HG03095 (cell line): ENCODE data around the gene GRK5.
"Not testable (repeated sequence)": the region's sequence is repeated elsewhere in the genome, so short reads cannot be mapped to it uniquely, and the experiment has no call there.

ENCODE experiments used
- ATAC-seq: cut with Tn5 transposase; IDR thresholded peaks from one replicate; pipeline ENCODE4 v1.9.1; 2021; ENCODE audit warnings: moderate library complexity; ENCODE audit not compliant: unreplicated experiment

The GRK5 gene

DNA sequence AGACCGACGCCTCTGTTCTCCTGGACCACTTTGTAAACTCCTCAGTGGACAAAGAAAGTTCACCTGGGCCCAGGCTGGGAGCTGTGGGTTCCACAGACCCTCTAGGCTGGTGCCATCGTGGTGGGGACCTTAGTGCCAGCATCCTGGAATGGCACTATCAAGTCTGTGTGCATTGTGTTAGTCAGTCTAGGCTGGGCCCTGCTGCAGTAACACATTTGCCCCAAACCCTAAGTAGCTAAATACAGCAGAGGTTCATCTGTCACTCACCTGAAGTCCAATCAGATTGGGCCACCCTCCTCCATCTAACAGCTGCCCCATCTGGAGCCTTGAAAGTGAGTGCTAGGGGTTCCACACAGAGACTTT, 224.4 kb downstream of the GRK5 start:
- no peak for ATAC-seq

DNA sequence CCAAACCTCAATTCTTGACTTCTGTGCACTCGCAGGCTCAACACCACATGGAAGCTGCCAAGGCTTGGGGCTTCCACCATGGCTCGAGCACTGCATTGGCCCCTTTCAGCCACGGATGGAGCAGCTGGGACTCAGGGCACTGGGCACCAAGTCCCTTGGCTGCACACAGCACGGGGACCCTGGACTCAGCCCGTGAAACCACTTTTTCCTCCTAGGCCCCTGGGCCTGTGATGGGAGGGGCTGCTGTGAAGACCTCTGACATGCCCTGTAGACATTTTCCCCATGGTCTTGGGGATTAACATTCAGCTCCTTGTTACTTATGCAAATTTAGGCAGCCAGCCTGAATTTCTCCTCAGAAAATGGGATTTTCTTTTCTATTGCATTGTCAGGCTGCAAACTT, 227.6 kb downstream of the GRK5 start:
- ATAC-seq: not testable (repeated sequence)

DNA sequence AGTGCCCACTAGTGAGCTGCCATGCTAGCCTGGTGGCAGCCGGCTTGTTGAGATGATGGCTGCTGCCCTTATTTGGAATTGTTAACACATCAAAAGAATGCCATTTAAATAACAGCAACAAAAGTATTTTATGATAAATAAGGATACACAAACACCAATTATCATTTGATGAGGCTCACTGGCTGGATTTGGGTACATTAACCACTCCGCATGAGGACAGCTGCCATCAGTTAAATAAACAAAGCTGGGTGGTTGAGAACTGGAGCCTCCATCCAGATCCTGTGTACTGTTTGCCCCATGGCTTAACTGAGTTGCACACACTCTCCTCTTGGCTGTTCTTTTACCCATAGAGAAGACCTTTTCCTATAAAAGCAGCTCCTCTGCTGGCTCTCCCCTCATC, 231.3 kb downstream of the GRK5 start:
- no peak for ATAC-seq

DNA sequence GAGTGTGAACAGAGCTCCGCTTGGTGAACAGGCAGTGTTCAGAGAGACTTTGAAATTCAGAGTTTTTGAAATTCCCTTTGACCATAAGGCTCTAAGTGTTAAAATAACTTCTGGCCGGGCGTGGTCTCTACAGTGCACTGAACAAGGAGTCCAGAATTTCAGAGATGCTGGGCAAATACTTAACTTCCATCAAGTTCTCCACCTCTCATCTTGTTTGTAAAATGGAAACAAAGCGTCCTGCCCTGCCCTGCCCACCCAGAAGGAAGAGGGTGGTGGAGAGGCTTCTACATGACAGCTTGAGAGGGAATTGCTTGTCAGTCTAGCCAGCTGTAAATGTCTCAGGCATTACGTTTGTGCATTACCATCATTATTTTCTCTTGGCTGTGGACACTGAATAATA, 232.6 kb downstream of the GRK5 start:
- ATAC-seq: no peak

DNA sequence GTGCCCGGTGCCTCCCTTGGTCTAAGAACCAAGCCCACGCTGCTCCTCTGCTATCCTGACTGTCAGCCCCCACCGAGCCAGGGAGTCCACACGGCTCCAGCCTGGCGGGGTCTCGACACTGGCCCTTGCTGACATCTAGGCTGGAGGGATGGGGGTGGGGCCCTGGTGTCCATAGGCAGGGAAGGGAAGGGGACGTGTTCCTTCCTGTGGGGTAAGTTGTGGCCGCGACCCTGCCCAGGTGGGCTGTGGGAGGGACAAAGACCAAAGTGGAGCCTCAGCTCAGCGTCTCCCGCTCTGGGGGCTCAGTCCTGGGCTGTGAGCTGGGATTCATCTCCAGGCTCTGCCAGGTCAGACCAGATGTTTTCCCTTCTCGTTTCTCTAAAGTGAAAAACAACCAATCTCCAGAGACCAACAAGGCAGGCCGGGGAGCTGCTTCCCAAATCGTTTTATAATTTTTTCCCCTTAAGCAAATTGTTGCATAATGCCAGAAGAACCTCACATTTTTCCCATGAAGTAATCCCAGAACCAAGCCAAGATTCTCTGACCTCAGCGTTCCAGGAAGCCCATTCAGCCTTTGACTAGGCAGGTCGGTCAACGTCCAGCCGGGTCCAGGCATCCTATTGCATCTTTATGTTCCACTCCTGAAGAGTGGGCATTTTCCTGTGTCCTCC, 233.9 kb downstream of the GRK5 start:
- ATAC-seq: no peak

DNA sequence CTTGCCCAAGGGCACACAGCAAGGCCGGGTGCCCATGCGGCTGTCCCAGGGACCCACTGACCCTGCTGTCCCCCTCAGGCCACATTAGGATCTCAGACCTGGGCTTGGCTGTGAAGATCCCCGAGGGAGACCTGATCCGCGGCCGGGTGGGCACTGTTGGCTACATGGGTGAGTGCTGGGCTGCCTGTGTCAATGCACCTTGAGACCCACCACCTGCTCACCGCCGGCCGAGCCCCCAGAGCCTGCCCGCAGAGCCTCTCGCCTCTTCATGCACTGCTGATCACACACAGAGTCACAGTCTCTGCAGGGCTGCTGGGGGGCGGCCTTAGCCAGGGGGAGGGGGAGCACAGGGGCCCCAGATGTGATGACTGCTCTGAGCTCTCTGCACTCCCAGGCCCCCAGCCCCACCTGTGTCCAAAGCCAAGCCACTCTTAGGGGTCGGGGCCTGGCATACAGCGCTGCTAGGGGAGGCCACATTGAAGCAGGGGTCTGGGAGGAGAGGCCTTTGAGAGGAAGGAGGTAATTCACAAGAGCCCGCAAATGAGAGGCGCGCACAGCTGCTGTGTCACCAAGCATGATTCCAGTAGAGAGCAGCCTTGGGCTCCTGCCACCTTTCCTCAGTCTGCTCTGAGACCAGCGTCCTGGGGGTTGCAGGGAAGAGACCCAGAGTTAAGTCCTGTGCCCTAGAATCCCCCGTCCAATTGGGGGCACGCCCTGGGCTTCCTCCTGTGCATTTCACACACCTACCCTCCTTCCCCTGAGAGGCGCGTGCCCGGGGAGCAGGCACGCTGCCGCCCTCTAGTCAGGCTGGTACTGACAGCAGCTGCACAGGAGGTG, 234.8 kb downstream of the GRK5 start:
- no peak for ATAC-seq

DNA sequence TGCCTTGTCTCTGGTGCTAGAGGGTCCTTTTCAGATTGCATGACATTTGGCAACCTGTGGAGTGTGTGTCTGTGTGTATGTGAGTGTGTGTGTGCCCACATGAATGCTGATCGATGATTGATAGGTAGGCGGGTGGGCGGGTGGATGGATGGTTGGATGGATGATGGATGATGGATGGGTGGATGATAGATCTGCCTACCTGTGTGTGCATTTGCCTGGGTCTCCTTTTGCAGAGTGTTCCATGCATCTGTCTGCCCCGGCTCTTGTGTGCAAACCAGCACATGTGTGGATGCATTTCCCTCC, 235.3 kb downstream of the GRK5 start:
- ATAC-seq: no peak

DNA sequence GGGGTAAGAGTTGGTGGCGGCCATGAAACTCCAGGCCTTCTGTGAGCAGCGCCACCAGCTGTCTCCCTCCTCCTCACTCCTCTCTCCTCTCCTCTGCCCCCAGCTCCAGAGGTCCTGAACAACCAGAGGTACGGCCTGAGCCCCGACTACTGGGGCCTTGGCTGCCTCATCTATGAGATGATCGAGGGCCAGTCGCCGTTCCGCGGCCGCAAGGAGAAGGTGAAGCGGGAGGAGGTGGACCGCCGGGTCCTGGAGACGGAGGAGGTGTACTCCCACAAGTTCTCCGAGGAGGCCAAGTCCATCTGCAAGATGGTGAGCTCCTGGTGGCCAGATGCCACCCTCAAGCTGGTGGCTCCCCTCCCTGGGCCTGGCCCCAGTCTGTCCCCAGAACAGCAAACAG, 236.1 kb downstream of the GRK5 start:
- no peak for ATAC-seq

DNA sequence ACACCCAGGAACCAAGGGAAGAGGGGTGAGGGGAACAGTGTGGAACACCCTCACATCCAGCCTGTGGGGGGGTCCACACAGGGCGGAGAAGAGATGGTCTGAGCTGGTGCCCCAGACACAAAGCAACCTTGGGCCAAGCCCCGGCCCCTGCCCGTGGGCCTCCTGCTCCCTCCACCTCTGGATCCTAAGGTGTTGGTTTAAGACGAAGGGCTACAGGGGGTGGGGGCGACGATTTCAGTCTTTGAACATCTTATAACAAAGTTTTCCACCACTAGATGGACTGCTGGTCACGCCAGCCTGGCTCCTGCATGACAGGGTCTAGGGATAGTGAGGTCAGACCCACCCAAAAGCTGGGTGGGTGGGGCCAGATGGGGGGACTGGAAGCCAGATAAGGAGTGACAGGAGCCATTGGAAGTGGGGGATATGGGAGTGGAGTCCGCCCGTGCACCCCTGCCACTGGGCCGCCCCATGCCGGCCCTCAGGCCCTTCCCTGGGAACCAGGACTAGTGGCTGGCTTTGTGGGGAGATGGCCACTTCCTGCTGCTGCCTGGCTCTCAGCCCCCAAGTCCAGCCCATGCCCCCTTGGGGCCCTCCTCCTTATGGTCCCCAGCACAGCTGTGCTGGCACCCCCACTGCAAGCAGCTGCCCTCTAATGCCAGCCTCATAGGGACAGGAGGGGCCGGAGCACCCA, 236.7 kb downstream of the GRK5 start:
- no peak for ATAC-seq

DNA sequence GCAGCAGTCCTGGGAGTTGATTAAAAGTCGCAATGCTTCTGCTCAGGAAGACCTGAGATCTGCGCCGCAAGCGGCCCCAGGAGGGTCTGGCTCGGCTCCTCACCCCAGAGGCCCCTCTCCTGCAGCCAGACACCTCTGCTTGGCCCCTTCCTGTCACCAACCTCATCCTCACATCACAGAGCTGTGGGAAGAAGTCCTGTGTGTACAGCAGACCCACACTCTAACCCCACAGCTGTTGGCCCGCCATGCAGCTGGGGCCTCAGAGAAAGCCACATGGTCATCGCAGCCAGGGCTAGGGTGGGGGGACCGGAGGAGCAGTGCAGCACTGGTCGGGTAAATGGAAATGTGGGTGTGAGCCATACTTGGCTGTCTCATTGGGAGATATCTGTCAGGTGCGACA, 237.5 kb downstream of the GRK5 start:
- no peak for ATAC-seq

DNA sequence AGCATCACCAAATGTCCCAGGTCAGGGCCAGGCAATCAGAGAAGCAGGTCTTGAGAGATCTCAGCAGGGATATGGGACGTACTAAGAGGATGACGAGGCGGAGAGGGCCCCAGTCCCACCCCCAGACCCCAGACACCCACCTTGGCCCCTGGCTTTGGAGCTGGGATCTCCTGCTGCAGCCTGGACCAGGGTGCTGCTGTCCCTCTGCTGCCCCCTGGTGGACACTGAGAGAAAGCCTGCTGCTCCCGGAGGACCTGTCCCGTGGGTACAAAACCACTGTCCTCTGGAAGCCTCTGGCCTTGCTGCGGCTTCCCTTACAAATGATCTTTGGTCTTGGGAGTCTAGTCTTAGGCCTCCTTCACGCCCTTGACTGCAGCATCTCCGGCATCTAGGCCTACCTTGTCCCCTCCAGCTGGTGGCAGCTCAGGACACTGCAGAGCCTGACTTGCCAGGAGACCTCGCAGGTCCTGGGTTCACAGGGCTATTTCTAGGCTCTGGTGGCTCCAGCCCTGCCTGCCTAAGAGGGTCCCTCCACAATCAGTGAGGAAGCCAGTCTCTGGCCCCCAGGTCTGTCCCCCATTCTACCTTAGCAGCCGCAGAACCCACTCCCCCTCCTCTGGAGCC, 238.1 kb downstream of the GRK5 start:
- ATAC-seq: peak; percentile 52

DNA sequence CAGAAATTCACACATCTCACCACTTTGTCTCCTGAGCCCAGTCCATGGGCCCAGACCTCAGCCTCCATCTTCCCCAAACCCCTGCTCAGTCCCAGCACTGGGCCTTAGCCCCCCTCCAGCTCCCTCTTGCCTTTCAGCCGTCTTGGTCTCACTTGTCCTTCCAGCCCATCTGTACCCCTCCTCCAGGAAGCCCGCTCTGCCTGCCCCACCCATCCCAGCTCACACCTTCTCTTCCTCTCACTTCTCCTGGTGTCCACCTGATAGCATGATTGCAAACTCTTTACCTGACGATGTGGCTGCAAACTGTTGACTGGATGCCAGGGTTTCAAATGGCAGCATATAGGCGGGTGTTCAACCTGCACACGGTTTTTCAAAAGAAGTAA, 238.6 kb downstream of the GRK5 start:
- ATAC-seq: no peak

DNA sequence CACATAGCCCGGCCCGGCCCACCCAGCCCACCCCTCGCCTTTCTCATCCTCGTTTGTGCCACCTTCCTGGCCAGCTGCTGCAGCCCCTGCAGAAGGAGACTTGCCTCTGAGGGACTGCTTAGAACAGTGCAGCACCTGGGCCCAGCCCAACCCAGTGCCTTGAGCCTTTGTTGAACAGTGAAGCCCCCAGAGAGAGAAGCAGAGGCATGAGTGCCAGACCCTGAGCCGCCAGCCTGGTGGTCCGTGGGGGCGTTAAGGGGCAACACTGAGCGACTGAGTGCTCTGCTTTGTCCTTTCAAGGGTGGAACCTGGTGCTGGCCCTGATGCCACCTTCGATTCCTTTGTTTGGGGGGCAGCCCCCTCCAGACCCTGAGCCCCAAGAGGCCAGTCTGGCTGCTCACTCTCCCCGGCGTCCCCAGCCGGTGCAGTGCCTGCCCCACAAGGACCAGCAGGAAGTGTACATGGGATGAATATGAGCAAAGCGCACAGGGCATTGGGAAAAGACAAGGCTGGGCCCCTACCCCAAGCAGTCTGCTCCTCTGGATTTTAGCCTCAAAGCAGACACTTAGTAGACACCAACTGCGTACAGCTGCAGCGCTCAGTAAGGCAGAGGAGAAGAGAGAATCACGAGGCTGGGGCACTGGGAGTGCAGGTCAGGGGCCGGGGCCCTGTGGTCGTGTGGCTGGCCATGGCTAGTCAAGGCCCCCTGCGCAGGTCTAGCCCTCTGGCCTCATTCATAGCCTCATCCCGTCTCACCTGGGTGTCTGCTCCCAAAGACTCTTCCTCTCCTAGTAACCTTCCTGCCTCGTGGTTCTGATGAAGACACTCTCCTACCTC, 239.3 kb downstream of the GRK5 start:
- no peak for ATAC-seq

DNA sequence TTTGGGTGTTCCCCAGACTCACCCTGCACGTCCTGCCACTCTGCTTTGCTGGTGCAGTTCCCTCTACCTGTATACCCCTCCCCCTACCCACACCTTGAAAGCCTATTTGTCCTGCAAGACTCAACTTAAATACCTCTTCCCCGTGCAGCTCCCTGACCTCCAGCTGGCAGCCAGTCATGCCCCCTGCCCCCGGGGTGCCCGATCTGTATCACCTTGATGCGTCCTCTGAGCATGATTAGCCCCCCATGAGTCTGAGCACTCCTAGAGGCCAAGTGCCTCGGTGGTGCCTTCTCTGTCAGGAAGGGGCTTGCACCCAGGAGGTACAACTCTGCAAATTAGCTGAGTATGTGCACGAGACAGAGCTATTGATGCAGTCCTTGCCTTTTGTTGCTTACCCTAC, 240.1 kb downstream of the GRK5 start:
- ATAC-seq: no peak

DNA sequence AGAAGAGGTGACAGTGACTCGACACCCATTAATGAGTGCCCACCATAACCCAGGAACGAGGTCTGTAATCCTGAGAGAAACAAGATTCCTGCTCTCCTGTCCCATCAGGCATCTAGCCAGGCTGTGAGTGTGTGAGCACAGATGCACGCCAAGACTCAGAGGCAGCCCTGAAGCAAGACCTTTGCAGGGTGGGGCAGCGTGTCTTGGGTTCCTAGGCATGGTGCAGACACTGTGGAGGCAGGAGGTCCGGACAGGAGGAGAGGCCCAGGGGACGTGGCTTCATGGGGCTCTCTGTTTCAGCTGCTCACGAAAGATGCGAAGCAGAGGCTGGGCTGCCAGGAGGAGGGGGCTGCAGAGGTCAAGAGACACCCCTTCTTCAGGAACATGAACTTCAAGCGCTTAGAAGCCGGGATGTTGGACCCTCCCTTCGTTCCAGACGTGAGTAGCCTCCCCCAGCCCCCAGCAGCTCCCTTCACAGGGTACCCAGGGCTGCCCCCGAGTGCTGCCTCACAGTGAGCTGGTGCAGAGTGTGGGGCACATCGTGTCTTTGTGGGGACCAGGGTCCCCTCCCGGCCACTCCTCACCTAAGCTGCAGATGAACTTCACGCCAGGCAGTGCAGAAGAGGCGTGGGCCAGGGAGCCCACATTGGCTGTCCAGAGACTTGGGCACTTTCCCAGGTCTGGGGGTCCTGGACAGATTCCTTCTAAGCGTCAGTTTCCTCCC, 240.6 kb downstream of the GRK5 start:
- no peak for ATAC-seq

DNA sequence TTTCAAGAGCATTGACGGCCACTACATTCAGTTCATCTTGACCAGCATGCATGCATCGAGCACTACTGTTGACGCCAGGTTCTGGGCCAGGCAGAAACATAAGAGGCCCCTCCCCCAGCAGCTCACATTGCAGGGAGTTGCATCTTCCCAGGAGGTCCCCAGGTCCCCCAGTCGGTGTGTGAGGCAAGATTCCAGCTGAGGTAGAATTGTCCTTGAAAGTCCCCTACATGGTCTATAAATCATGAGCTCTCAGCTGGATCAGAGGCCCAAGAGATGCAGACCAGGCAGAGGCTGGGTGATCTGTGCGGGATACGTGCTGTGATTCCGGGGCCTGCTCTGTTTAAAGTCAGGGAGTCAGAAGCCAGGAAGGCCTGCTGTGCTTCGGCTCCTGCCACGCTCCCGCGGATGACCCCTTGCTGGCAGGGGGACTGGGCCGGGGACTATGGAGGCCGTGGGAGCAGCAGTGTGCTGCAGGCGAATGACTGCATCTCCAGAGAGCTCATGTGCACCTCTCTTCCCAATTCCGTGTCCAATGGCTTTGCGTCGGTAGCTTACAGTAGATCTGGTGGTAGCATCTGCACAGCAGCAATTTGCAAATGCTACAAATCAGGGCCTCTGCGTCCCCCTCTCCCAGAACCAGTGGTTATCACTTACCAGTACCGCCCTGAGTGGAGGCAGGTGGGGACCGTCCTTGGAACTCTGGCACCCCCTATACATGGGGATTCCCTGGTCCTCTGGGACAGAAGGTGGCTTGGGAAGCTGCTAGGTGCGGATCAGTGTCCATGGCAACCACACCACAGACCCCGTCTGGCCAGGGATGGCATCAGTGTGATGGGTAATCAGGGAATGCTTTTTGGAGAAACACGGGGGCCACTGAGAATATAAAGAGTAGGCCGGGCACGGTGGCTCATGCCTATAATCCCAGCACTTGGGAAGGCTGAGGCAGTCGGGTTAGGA, 241.5 kb downstream of the GRK5 start:
- ATAC-seq: no peak

DNA sequence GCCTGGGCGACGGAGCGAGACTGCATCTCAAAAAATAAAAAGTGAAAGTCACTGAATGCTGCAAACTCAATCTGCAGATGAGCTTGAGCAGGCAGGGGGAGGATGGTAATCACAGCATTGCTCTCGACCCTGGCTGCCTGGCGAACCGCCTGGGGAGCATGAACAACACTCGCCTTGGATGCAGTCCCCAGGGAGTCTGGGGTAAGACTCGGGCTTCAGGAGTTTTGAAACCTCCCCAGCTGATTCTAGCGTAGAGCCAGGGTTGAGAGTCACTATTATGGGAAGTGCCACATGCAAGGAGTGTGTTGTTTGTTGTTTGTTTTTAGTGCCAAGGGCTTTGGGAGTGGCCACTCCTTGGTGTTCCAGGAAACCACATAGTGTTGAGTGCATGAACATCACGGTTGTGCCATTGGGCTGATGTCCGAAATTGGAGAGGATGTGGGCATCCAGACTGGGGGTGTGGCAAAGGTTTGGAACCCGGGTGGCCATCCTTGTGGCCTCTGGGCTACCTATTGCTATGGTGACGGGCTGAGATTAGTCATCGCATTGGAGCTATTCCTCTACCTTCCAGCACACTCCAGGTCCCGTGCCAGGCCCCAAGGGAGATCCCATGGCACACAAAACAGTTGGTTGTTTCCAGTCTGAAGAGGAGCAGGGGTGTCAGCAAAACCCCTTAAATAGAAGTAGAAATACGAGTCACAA, 242.5 kb downstream of the GRK5 start:
- no peak for ATAC-seq

DNA sequence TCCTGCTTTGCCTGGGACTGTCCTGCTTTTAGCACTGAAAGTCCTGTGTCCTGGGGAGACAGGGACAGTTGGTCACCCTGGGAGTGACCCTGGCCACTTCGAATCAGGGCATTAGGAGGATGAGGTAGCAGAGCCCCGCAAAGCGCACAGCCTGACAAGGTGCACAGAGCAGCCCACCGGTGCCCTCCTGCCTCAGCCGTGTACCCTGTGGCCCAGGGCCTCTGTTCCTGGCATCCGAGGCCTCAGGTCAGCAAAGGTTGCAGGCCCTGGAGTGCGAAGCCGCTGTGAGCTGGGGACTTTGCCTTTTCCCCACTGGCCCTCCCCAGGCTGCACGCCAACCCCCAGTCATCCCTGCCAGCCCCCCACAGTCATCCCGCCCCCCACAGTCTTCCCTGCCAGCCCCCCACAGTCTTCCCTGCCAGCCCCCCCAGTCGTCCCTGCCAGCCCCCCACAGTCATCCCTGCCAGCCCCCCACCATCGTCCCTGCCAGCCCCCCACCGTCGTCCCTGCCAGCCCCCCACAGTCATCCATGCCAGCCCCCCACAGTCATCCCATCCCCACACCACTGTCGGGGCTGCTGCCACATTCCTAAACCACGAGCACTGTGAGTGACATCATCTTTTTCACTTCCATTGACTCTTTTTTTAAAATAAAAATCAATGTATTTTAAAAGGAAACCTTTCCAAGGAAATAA, 243.4 kb downstream of the GRK5 start:
- no peak for ATAC-seq
